ENCODE data around the gene RNF26.

Gene RNF26

GRCh38 chr11:119316016-119316728, 18.2 kb upstream of the RNF26 start:
- DNase-seq = no peak

- no peak for DNase-seq
These were observed 17.4 kb upstream of the RNF26 start, which contains the start of gene MCAM for GRCh38 chr11:119316729-119317591. MCAM (minus strand) TSS chr11:119317130; CDS start chr11:119317101, 29 bp downstream.

DNA sequence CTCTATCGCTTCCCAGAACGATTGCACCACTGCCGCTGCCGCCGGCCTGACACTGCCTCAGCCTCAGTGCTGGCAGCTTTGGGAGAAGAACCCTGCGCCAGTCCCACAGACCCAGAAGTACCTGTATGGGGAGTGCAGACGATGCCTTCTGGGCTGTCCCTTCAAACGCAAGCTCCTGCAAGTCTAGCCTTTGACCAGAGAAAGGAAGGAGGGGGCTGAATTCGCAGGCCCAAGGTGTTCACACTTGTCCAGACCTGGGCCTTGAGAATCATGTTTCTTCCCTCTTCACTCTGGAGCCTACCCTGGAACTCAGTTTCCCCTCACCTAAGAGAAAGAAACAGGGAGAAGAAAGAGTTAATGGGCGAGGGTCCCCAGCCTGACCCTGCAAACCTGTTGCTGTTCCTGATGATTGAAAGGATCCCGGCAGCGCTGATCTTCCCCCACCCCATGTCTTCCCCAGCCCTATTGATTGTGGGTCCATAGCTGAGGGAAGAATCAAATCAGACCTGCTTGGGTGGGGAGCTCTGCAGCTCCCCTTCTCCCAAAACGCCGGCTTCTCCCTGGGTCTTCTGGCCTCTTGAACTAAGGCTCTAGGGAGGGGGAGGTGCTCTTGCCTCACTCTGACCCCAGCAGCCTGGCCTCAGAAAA, 16.6 kb upstream of the RNF26 start:
- DNase-seq = no peak

- DNase-seq = no peak
These were observed 15.8 kb upstream of the RNF26 start for GRCh38 chr11:119318240-119319135.

- no peak for DNase-seq
These were observed 15.1 kb upstream of the RNF26 start for GRCh38 chr11:119319136-119319699.

GRCh38 chr11:119319700-119320239, 14.6 kb upstream of the RNF26 start:
- DNase-seq = no peak

DNA sequence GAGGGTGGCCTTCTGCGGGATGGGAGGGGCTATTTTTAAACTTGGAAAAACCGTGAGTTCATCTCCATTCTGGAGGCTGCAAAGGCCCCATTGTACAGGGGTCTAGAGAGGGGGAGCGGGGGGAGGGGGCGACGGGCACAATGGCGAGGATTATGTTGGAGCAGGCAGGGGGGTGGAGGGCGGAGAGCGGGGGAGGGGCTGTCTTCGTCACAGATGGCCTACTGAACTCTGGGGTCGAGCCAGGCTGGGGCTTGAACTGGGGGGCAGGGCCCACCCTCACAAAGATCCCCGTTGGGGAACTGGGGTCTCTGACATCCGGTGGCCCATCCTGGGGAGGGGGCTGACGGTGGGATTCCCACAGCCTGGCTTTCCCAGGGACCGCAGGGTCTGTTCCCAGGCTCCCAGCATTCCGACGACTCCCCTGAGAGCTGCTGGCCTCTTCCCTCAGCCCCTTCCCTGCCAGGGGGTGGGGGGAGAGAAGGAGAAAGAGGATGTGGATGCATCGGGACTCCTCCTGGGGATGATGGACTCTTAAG, 14.0 kb upstream of the RNF26 start:
- no peak for DNase-seq

DNA sequence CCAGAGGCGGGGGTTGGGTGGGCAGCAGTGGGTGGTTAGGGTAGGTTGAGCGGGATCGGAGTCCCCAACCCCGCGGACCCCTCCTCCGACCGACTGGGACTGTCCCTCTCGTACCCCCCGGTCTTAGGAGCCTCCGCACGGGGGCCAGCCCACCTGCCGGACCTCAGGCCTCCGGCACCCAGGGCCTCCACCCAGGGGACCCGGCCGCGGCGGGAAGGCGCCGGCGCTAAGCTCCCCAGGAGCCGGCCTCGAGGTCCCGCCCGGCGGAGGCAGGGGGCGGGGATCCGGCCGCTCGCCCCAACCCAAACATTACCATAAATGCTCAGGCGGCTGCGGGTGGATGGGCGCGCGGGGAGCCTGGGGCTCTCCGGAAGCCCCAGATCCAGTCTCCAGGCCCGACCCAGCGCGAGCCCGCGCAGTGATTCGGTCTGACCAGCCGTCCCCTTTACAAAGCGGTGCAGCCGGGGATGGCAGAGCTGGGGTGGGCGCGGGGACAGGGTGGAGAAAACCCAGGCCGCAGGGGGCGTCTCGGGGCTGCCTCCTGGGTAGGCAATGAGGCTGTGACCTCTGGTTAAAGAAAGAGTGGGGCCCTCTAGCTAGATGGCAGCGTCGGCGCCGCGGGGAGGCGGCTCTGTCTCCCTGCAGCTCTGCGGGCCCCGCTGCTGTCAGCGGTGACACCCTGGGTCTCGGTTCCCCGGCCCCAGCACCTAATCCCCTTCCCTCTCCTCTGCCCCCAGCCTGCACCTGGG, 13.4 kb upstream of the RNF26 start:
- peak; percentile 73 for DNase-seq

DNA sequence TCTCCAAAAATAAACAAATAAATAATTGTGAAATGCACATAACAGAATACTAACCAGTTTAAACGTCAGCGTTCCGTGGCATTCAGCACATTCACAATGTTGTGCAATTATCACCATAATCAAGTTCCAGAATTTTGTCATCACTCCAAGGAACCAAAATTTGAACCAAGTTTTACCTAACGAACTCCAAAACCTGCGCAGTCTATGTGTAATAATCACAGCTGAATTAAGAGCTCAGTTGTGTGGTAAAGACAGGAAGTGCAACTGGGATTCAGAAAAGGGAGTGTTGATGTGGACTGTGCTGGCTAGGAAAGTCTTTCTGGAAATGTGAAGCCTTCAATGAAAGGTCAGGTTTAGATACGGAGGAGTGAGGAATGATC, 12.0 kb upstream of the RNF26 start:
- DNase-seq = no peak

GRCh38 chr11:119322921-119323531, 11.3 kb upstream of the RNF26 start:
- no peak for DNase-seq

DNA sequence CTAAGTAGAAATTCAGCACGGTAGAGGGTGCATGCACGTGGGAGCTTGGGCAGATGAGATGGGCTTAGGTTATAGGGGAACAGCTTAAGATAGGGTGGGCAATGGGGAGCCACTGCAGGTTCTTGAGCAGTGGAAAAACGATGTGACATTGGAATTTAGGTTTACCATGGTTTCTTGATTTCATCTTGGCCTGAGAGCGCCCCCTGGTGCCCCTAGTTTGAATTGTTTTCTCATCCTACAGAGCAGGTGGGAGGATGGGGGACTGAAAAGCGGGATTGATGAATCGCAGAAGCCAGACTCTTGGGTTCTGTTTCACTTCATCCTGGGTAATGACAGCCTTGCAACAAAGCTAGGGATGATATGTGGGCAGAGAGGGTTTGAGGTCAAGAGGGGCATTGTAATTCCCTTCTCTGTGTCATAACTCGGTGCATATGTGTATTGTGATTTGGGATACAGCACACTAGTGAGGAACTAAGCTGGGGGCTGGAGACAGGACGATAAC, 10.7 kb upstream of the RNF26 start:
- DNase-seq = peak; percentile 87

- no peak for DNase-seq
These were observed 10.1 kb upstream of the RNF26 start for GRCh38 chr11:119324189-119324588.

DNA sequence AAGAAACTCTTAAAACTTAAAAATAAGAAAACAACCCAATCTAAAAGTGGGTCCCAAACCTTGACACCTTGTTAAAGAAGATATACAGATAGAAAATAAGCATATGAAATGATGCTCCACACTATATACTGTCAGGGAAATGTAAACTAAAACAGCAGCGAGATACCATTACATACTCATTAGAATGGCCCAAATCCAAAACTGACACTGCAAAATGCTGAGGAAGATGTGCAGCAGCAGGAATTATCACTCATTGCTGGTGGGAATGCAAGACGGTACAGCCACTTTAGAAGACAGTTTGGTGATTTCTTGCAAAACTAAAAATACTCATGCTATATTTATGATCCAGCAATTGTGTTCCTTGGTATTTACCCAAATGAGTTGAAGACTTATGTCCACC, 5.0 kb upstream of the RNF26 start:
- DNase-seq = no peak

DNA sequence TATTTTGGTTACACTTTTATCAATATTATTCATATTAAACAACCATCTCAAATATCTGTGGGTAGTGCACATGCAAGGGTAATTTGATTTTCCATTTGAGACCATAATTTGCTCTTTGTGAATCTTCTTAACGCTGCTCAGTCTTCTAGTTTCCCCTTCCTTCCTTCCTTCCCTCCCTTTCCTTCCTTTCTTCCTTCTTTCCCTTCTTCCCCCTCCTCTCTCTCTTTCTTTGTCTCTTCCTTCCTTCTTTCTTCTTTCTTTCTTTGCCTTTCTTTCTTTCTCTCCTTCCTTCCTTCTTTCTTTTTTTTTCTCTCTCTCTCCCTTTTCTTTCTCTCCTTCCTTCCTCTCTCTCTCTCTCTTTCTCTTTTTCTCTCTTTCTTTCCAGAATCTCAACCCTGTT, 4.1 kb upstream of the RNF26 start:
- no peak for DNase-seq

DNA sequence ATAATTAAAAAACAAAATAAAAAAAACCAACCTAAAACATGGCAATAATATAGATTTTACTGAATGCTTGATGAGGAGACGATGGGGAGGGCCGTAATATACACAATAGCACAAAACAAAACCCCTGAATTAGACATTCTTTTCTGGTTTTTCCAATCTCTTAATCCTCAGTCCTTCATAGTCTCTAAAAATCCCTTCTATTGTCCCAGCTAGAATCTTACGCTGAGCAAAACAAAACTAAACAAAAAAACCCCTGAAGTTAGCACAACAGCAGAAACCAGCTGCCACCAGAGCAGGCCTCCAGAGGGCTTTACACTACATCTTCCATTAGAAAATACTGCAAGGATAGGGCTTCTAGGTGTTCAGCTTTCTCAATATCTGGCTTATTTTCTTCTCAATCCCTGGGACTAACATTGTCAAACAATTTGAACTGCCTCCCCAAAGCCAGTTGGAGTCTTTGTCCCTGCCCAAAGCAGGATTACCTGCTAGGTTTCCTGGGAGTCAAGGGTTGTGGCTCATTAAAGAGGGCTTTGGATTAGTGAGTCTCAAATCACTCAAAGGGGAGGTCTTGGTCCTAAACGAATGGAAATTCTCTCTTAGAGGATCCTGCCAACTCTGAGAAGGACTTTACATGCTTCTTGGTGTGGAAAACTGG, 2.1 kb upstream of the RNF26 start:
- no peak for DNase-seq

DNA sequence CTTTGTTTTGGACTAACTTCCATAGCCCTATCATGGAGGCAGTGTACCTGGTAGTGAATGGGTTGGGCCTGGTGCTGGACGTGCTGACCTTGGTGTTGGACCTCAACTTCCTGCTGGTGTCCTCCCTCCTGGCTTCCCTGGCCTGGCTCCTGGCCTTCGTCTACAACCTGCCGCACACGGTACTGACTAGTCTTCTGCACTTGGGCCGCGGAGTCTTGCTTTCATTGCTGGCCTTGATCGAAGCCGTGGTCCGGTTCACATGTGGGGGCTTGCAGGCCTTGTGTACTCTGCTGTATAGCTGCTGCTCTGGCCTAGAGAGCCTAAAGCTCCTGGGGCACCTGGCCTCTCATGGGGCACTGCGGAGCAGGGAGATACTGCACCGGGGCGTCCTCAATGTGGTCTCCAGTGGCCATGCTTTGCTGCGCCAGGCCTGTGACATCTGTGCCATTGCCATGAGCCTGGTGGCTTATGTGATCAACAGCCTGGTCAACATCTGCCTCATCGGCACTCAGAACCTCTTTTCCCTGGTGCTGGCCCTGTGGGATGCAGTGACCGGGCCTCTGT, 846 bp downstream of the RNF26 start:
- no peak for DNase-seq

DNA sequence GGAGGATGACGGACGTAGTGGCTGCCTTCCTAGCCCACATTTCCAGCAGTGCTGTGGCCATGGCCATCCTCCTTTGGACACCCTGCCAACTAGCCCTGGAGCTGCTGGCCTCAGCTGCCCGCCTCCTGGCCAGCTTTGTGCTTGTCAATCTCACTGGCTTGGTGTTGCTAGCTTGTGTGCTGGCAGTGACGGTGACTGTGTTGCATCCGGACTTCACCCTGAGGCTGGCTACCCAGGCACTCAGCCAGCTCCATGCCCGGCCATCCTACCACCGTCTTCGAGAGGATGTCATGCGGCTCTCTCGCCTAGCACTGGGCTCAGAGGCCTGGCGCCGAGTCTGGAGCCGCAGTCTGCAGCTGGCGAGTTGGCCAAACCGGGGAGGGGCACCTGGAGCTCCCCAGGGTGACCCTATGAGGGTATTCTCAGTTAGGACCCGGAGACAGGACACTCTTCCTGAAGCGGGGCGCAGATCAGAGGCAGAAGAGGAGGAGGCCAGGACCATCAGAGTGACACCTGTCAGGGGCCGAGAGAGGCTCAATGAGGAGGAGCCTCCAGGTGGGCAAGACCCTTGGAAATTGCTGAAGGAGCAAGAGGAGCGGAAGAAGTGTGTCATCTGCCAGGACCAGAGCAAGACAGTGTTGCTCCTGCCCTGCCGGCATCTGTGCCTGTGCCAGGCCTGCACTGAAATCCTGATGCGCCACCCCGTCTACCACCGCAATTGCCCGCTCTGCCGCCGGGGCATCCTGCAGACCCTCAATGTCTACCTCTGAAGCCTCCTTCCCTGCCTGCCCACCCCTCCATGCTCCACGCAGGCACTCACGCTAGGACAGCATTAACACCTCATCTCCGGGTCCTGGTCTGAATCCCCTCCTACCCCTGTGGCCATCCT, 1.6 kb downstream of the RNF26 start:
- DNase-seq = no peak

DNA sequence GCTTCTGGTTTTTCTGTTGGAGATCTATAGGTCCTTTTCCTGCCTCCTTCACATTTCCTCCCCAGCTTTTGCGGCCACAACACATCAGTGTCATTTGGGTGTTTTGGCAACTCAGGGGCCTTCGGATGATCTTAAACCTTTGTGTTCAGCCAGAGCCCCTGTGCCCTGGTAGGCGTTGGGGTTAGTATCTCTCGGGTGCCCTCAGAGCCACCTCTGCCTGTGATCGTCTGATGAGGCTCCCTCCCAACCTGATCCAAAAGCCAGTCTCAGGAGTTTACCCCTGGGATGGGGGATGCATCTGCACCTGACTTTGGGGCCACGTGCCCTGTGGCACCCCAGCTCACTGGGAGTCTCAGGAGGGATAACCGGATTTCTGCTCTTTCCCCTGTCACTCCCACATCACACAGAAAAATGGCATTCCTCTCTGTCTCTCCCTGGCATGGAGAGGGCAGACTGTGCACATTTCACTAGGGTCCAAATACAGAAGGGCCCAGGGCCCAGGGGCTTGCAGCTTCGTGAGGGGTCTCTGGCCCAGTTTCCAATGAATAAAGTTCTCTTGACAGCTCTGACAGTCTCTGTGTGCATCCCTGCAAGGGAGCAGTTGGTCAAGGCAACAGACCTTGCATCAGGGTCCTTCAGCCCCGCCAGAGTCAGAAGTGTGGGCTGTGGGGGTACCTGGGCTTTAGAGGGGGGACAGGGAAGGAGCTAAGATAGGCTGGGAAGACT, 2.6 kb downstream of the RNF26 start:
- DNase-seq = no peak

Data from stimulated activated CD4-positive, alpha-beta T cell treated with anti-CD3 and anti-CD28 coated beads, Interleukin-15, amount 100 ng/mL, for 24 hours (primary cell).